Sigmoid colon (tissue), 4 donors: ENCODE measurements around the gene EFEMP2.

Source experiments
- EP300 ChIP-seq, 4 donors: sonication (generic); formaldehyde crosslinking; IDR thresholded peaks; one replicate each; pipeline ENCODE4 v1.6.1; 2017; ENCODE audit warnings: antibody characterized with exemption in 4 of 4
- POLR2A ChIP-seq, 2 donors: fragments of 450-650 bp; IDR thresholded peaks; one replicate each; pipeline ENCODE4 v1.6.1; 2016; ENCODE audit warnings: antibody characterized with exemption in 2 of 2, mild to moderate bottlenecking in 2 of 2, moderate library complexity in 2 of 2
- POLR2AphosphoS5 ChIP-seq, 4 donors: sonication (generic); formaldehyde crosslinking; IDR thresholded peaks; one replicate each; pipeline ENCODE4 v1.6.1; 2017; ENCODE audit warnings: antibody characterized with exemption in 4 of 4
- TF ChIP-seq, protein P1 (sequence below), 4 experiments: fragments of 450-650 bp in 3 of 4; fragments of 200-600 bp in 1 of 4; IDR thresholded peaks; one replicate each; pipeline ENCODE4 v1.5.1; 2016 to 2019; ENCODE audit warnings: antibody characterized with exemption in 4 of 4, mild to moderate bottlenecking in 3 of 4, moderate library complexity in 2 of 4

GRCh38 chr11:65880844-65881421, 8.3 kb upstream of the EFEMP2 start:
- TF ChIP-seq, protein P1, sequence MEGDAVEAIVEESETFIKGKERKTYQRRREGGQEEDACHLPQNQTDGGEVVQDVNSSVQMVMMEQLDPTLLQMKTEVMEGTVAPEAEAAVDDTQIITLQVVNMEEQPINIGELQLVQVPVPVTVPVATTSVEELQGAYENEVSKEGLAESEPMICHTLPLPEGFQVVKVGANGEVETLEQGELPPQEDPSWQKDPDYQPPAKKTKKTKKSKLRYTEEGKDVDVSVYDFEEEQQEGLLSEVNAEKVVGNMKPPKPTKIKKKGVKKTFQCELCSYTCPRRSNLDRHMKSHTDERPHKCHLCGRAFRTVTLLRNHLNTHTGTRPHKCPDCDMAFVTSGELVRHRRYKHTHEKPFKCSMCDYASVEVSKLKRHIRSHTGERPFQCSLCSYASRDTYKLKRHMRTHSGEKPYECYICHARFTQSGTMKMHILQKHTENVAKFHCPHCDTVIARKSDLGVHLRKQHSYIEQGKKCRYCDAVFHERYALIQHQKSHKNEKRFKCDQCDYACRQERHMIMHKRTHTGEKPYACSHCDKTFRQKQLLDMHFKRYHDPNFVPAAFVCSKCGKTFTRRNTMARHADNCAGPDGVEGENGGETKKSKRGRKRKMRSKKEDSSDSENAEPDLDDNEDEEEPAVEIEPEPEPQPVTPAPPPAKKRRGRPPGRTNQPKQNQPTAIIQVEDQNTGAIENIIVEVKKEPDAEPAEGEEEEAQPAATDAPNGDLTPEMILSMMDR (IDR thresholded peaks at IDR 0.05) = no peak
- TF ChIP-seq POLR2A (IDR thresholded peaks at IDR 0.05) = no peak
- TF ChIP-seq POLR2AphosphoS5 (IDR thresholded peaks at IDR 0.05) = no peak
- no peak for TF ChIP-seq EP300 (IDR thresholded peaks at IDR 0.05)
